MG63 (cell line): ENCODE measurements around the gene EMID1. TPM values are rescaled to one million over a fixed set of nuclear protein-coding genes. Genes with fewer than 3 reads are reported as not detected.

ENCODE experiments used
- DNase-seq: peaks from one replicate; pipeline ENCODE4 v3.0.0-alpha.2; 2020
- H3K27me3 ChIP-seq: fragments of 250-450 bp; sonication (Bioruptor Pico); 2 replicates; pipeline ENCODE4 v1.5.1; 2020; ENCODE audit warnings: mild to moderate bottlenecking, moderate library complexity
- H3K36me3 ChIP-seq: fragments of 250-450 bp; sonication (Bioruptor Pico); 2 replicates; pipeline ENCODE4 v1.5.1; 2020; ENCODE audit warnings: mild to moderate bottlenecking, moderate library complexity
- H3K4me3 ChIP-seq: fragments of 250-450 bp; sonication (Bioruptor Pico); 2 replicates; pipeline ENCODE4 v1.5.1; 2020; ENCODE audit warnings: mild to moderate bottlenecking, moderate library complexity
- H3K9me3 ChIP-seq: fragments of 250-450 bp; sonication (Bioruptor Pico); 2 replicates; pipeline ENCODE4 v1.5.1; 2020; ENCODE audit warnings: mild to moderate bottlenecking, moderate library complexity
- total RNA-seq: library from RNA; depleted of rRNA; stranded (reverse); fragments of >200 nt; shearing (Covaris generic); gene quantifications from 2 replicates; pipeline ENCODE4 v1.2.3, GENCODE V29; 2014; ENCODE audit warnings: low replicate concordance

Gene EMID1
- total RNA-seq, 1 experiment from 2014 or later = 1.4 TPM

- no peak for DNase-seq
Observed at GRCh38 chr22:29260601-29261315, 55.1 kb downstream of the EMID1 start.

DNA sequence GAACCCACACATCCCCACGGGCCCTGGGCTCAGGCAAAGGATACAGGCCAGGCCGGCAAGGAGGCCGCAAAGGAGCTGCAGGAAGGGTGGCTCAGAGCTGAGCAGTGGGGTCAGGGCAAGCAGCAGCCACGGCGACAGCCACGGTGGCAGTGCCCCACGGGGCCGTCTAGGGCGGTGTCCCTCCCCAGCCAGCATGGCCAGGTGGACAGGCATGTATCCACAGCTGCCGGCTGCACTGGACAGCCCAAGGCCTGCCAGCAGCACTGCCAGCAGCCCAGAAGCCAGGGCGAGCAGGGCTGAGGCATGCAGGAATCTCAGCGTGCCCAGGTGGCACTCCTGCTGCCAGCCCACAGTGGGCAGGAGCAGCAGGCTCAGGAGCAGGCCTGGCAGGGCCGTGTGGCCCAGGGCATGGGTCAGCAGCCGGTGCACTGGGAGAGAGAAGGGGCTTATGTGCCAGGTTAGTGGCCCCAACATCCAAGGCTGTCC is 58.1 kb downstream of the EMID1 start:
- DNase-seq = no peak
- Histone ChIP-seq H3K27me3 (no peaks in the 10 kb centered on the region), H3K4me3 (no peak overlapping the region), H3K9me3 (no peaks in the 10 kb centered on the region), H3K36me3 (peaks cover 29% of the 10 kb centered on the region)

More at GRCh38 chr22:29260601-29261315, 55.1 kb downstream of the EMID1 start:
- H3K36me3 ChIP-seq = peaks cover 16% of the 10 kb centered on the region
- H3K9me3 ChIP-seq = no peaks in the 10 kb centered on the region
- no peak overlapping the region for H3K4me3 ChIP-seq
- H3K27me3 ChIP-seq = no peaks in the 10 kb centered on the region

DNA sequence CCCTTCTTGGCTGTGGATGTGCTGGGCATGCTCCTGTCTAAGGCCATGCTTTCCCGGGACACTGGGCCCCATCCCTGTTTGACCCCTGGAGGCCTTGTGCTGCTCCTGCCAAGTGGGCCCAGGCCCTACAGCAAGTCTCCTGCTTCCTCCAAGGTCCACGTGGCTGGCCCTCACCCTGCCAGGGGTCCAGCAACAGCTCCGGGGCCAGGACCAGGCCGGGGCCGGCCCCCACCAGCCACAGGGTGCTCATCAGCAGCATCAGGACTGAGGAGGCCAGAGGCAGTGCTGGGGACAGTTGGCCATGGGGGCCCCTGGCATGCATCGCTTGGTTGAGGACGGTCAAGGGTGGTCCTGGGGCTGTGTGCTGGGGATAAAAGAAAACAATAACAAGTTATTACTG is 59.6 kb downstream of the EMID1 start:
- peaks cover 43% of the 10 kb centered on the region for H3K36me3 ChIP-seq
- H3K27me3 ChIP-seq = no peaks in the 10 kb centered on the region
- no peak overlapping the region for H3K4me3 ChIP-seq
- DNase-seq = no peak
- no peaks in the 10 kb centered on the region for H3K9me3 ChIP-seq

DNA sequence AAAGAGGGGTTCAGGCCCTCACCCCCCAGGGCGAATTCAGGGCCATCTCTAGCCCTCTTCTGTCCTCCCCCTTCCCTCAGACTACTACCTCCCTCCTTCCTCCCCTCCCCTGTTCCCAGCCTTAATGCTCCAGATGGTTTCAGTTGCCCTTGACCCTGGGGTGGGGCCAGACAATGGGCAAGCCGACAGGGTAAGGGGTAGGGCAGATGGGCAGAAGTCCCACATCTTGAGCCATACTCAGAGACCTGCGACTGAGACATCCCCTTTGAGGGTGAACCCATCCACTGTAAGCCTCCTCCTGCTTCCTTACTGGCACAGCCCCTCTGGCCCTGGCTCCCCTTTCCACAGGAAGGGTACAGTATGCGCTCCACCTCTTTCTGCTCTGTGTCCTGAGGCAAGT is 60.2 kb downstream of the EMID1 start:
- no peaks in the 10 kb centered on the region for H3K9me3 ChIP-seq
- H3K4me3 ChIP-seq = peak overlapping the region; percentile 88
- H3K27me3 ChIP-seq = no peaks in the 10 kb centered on the region
- no peak for DNase-seq
- H3K36me3 ChIP-seq = peaks cover 50% of the 10 kb centered on the region

DNA sequence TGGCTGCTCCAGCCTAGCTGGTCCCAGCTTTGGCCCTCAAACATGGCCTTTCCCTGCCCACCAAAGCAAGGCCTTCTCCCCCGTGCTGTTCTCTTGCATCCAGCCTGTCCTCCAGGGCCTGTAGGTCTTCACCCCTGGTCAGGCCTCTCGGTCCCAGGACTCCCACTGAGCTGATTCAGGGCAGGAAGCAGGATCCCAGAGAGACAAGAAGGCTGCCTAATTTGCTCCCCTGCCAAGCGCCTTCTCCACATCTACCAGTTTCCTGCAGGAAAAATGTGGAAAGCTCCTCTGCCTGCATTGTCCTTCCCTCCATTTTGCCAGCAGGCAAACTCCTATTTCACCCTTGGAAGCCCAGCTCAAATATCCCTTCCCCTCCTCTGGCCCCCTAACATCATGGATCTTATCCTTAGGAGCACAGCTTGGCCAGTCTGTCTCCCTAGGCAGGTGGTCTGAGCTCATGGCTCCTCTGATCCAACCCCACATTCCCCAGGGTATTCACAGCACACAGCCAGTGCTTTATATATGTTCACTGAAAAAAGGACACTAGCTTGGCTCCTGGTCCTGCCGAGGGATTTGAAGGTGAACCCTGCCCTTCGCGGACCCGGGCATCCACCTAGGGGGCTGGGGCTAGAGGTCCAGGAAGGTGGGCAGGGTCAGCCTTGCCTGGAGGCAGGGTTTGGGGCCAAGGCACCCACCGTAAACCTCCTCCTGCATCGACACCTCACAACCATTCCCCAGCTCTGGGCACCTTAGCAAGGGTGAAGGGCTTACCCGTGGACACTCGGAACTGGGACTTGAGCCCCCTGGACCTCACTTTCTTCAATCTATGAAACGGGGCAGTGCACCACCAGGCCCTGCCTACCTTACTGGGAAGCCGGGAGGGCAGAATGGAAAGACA is 61.1 kb downstream of the EMID1 start:
- DNase-seq = peak; percentile 52
- Histone ChIP-seq H3K9me3 (no peaks in the 10 kb centered on the region), H3K36me3 (peaks cover 58% of the 10 kb centered on the region), H3K4me3 (peak overlapping the region; percentile 88), H3K27me3 (no peaks in the 10 kb centered on the region)

DNA sequence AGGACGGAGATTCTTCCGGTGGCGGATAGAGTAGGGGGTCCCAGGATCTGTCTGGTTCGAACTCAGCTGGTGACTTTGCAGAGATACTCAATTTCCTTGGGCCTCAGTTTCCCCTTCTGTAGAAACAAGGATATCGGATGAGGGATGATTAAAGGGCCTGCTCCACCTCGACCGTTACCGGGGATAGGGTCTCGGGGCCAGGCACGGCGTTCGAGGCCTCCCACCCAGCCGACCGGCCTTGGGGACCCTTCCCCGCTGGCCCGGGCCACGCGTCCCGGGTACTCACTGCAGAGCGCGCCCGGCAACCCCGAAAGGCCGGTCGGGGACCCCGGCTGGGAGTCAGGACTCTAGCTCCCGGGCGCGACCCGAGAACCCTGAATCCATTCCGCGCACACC is 61.8 kb downstream of the EMID1 start:
- Histone ChIP-seq H3K9me3 (no peaks in the 10 kb centered on the region), H3K36me3 (peaks cover 65% of the 10 kb centered on the region), H3K4me3 (peak overlapping the region; percentile 88), H3K27me3 (no peaks in the 10 kb centered on the region)
- DNase-seq = no peak

DNA sequence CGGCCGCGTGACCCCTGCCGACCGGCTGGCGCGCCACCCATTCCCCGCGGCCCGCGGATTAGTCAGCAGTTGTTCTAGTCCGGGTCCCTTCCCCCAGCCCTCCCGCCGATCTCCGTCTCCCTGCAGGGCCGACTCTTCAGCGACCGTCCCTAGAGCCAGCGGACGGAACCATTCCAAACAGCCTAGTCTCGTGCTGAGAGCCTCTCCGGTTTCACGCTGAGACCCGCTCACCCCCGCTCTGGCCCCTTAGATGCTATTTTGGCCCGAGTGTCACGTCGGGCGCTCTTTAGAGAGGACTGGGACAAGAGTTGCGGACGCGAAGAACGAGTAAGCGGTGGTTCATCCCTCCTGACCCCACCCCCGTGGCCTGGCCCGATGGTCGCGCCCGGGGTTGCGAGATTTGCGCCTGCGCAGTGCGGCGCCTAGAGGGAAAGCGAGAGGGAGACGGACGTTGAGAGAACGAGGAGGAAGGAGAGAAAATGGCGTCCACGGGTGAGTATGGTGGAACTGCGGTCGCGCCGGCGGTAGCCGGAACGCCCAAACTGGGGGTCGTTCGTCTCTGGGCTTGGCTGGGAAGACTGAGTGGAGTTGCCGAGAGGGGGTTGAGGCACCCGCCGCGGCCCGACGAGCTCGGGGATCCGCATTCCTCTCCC is 62.3 kb downstream of the EMID1 start, which contains the start of the genes EWSR1 and RHBDD3:
Gene EWSR1 (plus strand): TSS at position 411 of the 653 bp plus-strand sequence. CDS start 69 bp downstream, at position 480.
Gene RHBDD3 (minus strand): TSS at position 124 of the 653 bp plus-strand sequence. CDS start 2,355 bp downstream, outside the sequence.
- peak within 1 kb of the TSS; percentile 88 for H3K4me3 ChIP-seq
- H3K9me3 ChIP-seq = no peaks in the 10 kb centered on the region
- peaks cover 70% of the 10 kb centered on the region for H3K36me3 ChIP-seq
- H3K27me3 ChIP-seq = no peaks in the 10 kb centered on the region
- peak; percentile 98 for DNase-seq

GRCh38 chr22:29268511-29269229 is 63.0 kb downstream of the EMID1 start:
- Histone ChIP-seq H3K9me3 (no peaks in the 10 kb centered on the region), H3K27me3 (no peaks in the 10 kb centered on the region), H3K4me3 (peak overlapping the region; percentile 88), H3K36me3 (peaks cover 77% of the 10 kb centered on the region)
- peak; percentile 77 for DNase-seq

GRCh38 chr22:29269230-29269604 is 63.5 kb downstream of the EMID1 start:
- Histone ChIP-seq H3K36me3 (peaks cover 80% of the 10 kb centered on the region), H3K9me3 (no peaks in the 10 kb centered on the region), H3K27me3 (no peaks in the 10 kb centered on the region), H3K4me3 (peak overlapping the region; percentile 88)
- DNase-seq = no peak

DNA sequence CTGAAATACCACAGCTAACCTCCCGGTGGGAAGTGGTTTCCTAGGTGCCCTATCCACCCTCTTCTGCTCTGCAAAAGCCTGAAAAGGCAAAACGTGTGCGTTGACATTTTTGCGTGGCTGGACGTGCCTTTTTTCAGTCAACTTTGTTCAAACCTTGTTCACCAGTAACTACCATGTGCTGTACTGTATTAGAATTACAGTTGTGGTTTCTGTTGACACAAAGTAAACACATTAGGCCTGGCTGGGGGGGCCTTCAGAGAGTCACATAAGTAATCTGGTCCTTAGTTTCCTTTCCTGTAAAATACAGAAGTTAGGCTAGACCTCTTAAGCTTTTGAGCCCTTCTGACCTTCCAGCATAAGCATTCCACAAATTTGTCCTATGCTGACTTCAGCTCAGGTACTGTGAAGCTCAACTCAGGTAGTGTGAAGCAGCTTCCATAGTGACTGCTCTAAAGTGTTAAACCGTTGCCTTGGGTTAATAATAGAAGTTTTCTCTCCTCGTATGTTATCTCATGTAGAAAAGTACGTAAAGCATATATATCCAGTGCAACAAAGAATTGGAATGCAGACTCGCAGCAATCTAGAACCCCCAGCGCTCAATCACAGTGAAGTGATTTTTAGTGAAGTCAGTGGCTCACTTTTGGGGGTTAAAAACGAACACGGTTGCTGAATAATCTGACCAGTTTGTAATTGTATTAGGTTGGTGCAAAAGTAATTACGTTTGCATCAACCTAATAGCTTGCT is 64.2 kb downstream of the EMID1 start:
- Histone ChIP-seq H3K36me3 (peaks cover 82% of the 10 kb centered on the region), H3K9me3 (no peaks in the 10 kb centered on the region), H3K4me3 (peak overlapping the region; percentile 88), H3K27me3 (no peaks in the 10 kb centered on the region)
- no peak for DNase-seq

DNA sequence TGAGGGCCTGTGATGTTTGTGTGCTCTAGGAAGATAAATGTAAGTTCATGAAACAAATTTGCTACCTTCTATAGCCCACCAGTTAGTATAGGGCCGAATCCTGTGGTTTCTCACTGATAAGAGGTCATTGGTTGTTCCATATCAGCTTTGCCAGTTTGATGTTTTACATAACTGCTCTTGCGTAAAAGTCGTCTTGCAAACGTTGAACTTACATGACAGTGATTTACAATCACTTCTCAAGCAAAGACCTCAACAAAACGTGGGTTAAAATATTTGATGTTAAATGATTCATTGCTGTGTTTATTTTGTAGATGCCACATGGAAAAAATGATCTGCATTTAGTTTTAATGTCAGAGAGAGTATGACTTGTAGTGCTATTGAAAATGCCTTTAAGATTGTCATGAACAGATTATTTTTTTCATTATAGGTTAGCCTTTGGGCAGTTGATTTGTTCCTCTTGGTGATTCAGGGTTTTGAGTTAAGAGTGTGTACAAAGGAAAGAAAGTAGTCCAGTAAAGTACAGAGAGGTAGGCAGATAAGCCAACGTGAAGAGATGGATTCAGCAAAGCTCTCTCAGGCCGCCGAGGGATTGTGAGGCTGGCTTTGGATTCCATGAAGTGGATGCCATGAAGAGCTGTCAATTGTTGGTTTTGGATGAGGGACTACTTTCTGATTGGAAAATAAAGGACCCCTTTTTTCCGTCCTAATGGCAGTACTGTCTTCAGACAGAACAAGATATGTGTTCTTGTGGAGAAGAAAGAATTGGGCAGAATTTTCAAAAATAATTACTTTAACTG is 65.0 kb downstream of the EMID1 start:
- Histone ChIP-seq H3K36me3 (peaks cover 82% of the 10 kb centered on the region), H3K4me3 (peak overlapping the region; percentile 88), H3K9me3 (no peaks in the 10 kb centered on the region), H3K27me3 (no peaks in the 10 kb centered on the region)
- no peak for DNase-seq

- Histone ChIP-seq H3K4me3 (no peak overlapping the region), H3K9me3 (no peaks in the 10 kb centered on the region), H3K36me3 (peaks cover 93% of the 10 kb centered on the region), H3K27me3 (no peaks in the 10 kb centered on the region)
- DNase-seq = no peak
Observed at GRCh38 chr22:29272624-29273023, 66.9 kb downstream of the EMID1 start.

DNA sequence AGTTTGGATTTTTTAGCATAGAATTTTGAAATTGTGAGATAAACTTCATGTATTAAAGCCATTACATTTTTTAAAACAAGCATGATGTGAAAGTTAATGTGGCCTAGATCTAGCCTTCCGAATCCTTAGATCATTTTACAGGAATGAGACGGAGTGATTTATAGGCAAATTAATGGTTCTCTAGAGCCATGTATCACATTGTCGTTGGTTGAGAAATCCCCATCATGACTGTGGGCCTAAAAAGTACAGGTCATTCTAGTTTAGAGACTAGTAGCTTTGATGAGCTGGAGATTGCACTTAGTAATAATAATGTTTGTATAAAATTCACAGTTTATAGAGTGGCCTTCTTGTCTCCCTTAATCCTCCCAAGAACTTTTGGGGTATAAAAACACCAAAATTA is 69.5 kb downstream of the EMID1 start:
- Histone ChIP-seq H3K27me3 (no peaks in the 10 kb centered on the region), H3K36me3 (peaks cover 100% of the 10 kb centered on the region), H3K9me3 (no peaks in the 10 kb centered on the region), H3K4me3 (no peak overlapping the region)
- DNase-seq = no peak

GRCh38 chr22:29275819-29276565 is 70.3 kb downstream of the EMID1 start:
- H3K36me3 ChIP-seq = peaks cover 97% of the 10 kb centered on the region
- H3K4me3 ChIP-seq = no peak overlapping the region
- no peak for DNase-seq
- H3K9me3 ChIP-seq = no peaks in the 10 kb centered on the region
- H3K27me3 ChIP-seq = no peaks in the 10 kb centered on the region
